ENCODE results near the gene IL6ST. TPM values are rescaled to one million over a fixed set of nuclear protein-coding genes. Genes with fewer than 3 reads are reported as not detected.

The IL6ST gene
- total RNA-seq, 2 experiments from 2014 or later = 117 to 130 TPM

- Mint-ChIP-seq H3K27ac (no peak overlapping the region), H3K4me3 (no peak overlapping the region), H3K9me3 (peaks cover 4% of the 10 kb centered on the region), H3K36me3 (ENCODE audit: low read depth) (no peaks in the 10 kb centered on the region), H3K27me3 (no peaks in the 10 kb centered on the region), H3K4me1 (no peaks in the 10 kb centered on the region)
- POLR2A ChIA-PET = interaction anchor here (0.7 kb wide), 1 partner anchor 513 kb away, joined by 5 read pairs; no protein-coding TSS in a partner anchor
- CTCF ChIA-PET = interaction anchor here (0.7 to 1.5 kb wide), 3 partner anchors 11 to 207 kb away, joined by 3 to 5 read pairs (median 4); no protein-coding TSS in a partner anchor
- no peak for DNase-seq
Observed at GRCh38 chr5:55911784-55912653, 82.7 kb downstream of the IL6ST start.

- Mint-ChIP-seq H3K27ac (no peak overlapping the region), H3K36me3 (ENCODE audit: low read depth) (no peaks in the 10 kb centered on the region), H3K4me3 (no peak overlapping the region), H3K9me3 (peaks cover 4% of the 10 kb centered on the region), H3K27me3 (no peaks in the 10 kb centered on the region), H3K4me1 (peaks cover 11% of the 10 kb centered on the region)
- no peak for DNase-seq
- POLR2A ChIA-PET = no interaction called here
- CTCF ChIA-PET = interaction anchor here (1.1 kb wide), 1 partner anchor 11 kb away, joined by 3 read pairs; no protein-coding TSS in a partner anchor
Observed at GRCh38 chr5:55908804-55909203, 86.0 kb downstream of the IL6ST start.

- Mint-ChIP-seq H3K4me1 (peaks cover 20% of the 10 kb centered on the region), H3K27ac (no peak overlapping the region), H3K9me3 (peaks cover 4% of the 10 kb centered on the region), H3K27me3 (no peaks in the 10 kb centered on the region), H3K4me3 (no peak overlapping the region), H3K36me3 (ENCODE audit: low read depth) (no peaks in the 10 kb centered on the region)
- DNase-seq = no peak
- ChIA-PET POLR2A (no interaction called here), CTCF (interaction anchor here (0.6 to 2.2 kb wide), 5 partner anchors 12 to 53 kb away, joined by 3 to 7 read pairs (median 3); no protein-coding TSS in a partner anchor)
Observed at GRCh38 chr5:55907927-55908326, 86.8 kb downstream of the IL6ST start.

GRCh38 chr5:55905251-55905650, 89.5 kb downstream of the IL6ST start:
- CTCF ChIA-PET = interaction anchor here (0.6 to 1.2 kb wide), 3 partner anchors 11 to 964 kb away, joined by 3 to 5 read pairs (median 3); no protein-coding TSS in a partner anchor
- POLR2A ChIA-PET = no interaction called here
- H3K36me3 Mint-ChIP-seq (ENCODE audit: low read depth) = no peaks in the 10 kb centered on the region
- H3K4me1 Mint-ChIP-seq = peaks cover 24% of the 10 kb centered on the region
- no peak overlapping the region for H3K27ac Mint-ChIP-seq
- H3K27me3 Mint-ChIP-seq = peaks cover 3% of the 10 kb centered on the region
- DNase-seq = no peak
- peaks cover 2% of the 10 kb centered on the region for H3K9me3 Mint-ChIP-seq
- H3K4me3 Mint-ChIP-seq = no peak overlapping the region

- H3K27me3 Mint-ChIP-seq = peaks cover 6% of the 10 kb centered on the region
- CTCF ChIA-PET = interaction anchor here (0.7 to 1.3 kb wide), 4 partner anchors 10 to 482 kb away, joined by 3 to 6 read pairs (median 4); no protein-coding TSS in a partner anchor
Observed at GRCh38 chr5:55904152-55904551, 90.6 kb downstream of the IL6ST start.

GRCh38 chr5:55903121-55903701, 91.6 kb downstream of the IL6ST start:
- POLR2A ChIA-PET = no interaction called here
- Mint-ChIP-seq H3K4me3 (peak overlapping the region; percentile 1), H3K27ac (no peak overlapping the region), H3K9me3 (no peaks in the 10 kb centered on the region), H3K4me1 (peaks cover 28% of the 10 kb centered on the region), H3K36me3 (ENCODE audit: low read depth) (no peaks in the 10 kb centered on the region), H3K27me3 (peaks cover 8% of the 10 kb centered on the region)
- CTCF ChIA-PET = interaction anchor here (0.9 to 1.3 kb wide), 3 partner anchors 10 to 481 kb away, joined by 3 to 6 read pairs (median 5); no protein-coding TSS in a partner anchor
- peak; percentile 70 for DNase-seq

More at GRCh38 chr5:55904152-55904551, 90.6 kb downstream of the IL6ST start:
- H3K4me3 Mint-ChIP-seq = no peak overlapping the region
- POLR2A ChIA-PET = no interaction called here
- no peak for DNase-seq
- peaks cover 28% of the 10 kb centered on the region for H3K4me1 Mint-ChIP-seq
- H3K36me3 Mint-ChIP-seq (ENCODE audit: low read depth) = no peaks in the 10 kb centered on the region
- H3K27ac Mint-ChIP-seq = no peak overlapping the region
- H3K9me3 Mint-ChIP-seq = no peaks in the 10 kb centered on the region

- POLR2A ChIA-PET = no interaction called here
- Mint-ChIP-seq H3K9me3 (no peaks in the 10 kb centered on the region), H3K4me1 (peaks cover 28% of the 10 kb centered on the region), H3K27me3 (peaks cover 10% of the 10 kb centered on the region), H3K4me3 (no peak overlapping the region), H3K36me3 (ENCODE audit: low read depth) (no peaks in the 10 kb centered on the region), H3K27ac (no peak overlapping the region)
- CTCF ChIA-PET = no interaction called here
- no peak for DNase-seq
Observed at GRCh38 chr5:55902696-55903095, 92.1 kb downstream of the IL6ST start.

- ChIA-PET POLR2A (no interaction called here), CTCF (interaction anchor here (0.6 kb wide), 1 partner anchor 180 kb away, joined by 3 read pairs; no protein-coding TSS in a partner anchor)
- H3K27me3 Mint-ChIP-seq = peaks cover 13% of the 10 kb centered on the region
- peaks cover 30% of the 10 kb centered on the region for H3K4me1 Mint-ChIP-seq
- H3K9me3 Mint-ChIP-seq = no peaks in the 10 kb centered on the region
- no peak overlapping the region for H3K4me3 Mint-ChIP-seq
- no peak for DNase-seq
- H3K27ac Mint-ChIP-seq = no peak overlapping the region
- H3K36me3 Mint-ChIP-seq (ENCODE audit: low read depth) = no peaks in the 10 kb centered on the region
Observed at GRCh38 chr5:55900776-55901175, 94.0 kb downstream of the IL6ST start.

- Mint-ChIP-seq H3K4me1 (peaks cover 26% of the 10 kb centered on the region), H3K9me3 (no peaks in the 10 kb centered on the region), H3K27ac (no peak overlapping the region), H3K27me3 (peaks cover 13% of the 10 kb centered on the region), H3K36me3 (ENCODE audit: low read depth) (no peaks in the 10 kb centered on the region), H3K4me3 (no peak overlapping the region)
- POLR2A ChIA-PET = no interaction called here
- CTCF ChIA-PET = interaction anchor here (0.6 kb wide), 1 partner anchor 151 kb away, joined by 3 read pairs; no protein-coding TSS in a partner anchor
- DNase-seq = no peak
Observed at GRCh38 chr5:55900068-55900467, 94.7 kb downstream of the IL6ST start.

GRCh38 chr5:55899344-55899743, 95.4 kb downstream of the IL6ST start:
- no peak overlapping the region for H3K4me3 Mint-ChIP-seq
- H3K4me1 Mint-ChIP-seq = peaks cover 28% of the 10 kb centered on the region
- H3K27me3 Mint-ChIP-seq = peaks cover 13% of the 10 kb centered on the region
- H3K27ac Mint-ChIP-seq = no peak overlapping the region
- ChIA-PET POLR2A (no interaction called here), CTCF (interaction anchor here (0.8 kb wide), 1 partner anchor 21 kb away, joined by 3 read pairs; no protein-coding TSS in a partner anchor)
- H3K9me3 Mint-ChIP-seq = no peaks in the 10 kb centered on the region
- no peaks in the 10 kb centered on the region for H3K36me3 Mint-ChIP-seq (ENCODE audit: low read depth)
- no peak for DNase-seq

GRCh38 chr5:55897905-55898304, 96.9 kb downstream of the IL6ST start:
- H3K27me3 Mint-ChIP-seq = peaks cover 13% of the 10 kb centered on the region
- peaks cover 20% of the 10 kb centered on the region for H3K4me1 Mint-ChIP-seq
- no peak overlapping the region for H3K27ac Mint-ChIP-seq
- ChIA-PET POLR2A (no interaction called here), CTCF (interaction anchor here (1.1 to 1.5 kb wide), 2 partner anchors 21 to 31 kb away, joined by 3 to 5 read pairs; no protein-coding TSS in a partner anchor)
- no peaks in the 10 kb centered on the region for H3K36me3 Mint-ChIP-seq (ENCODE audit: low read depth)
- DNase-seq = no peak
- no peaks in the 10 kb centered on the region for H3K9me3 Mint-ChIP-seq
- no peak overlapping the region for H3K4me3 Mint-ChIP-seq

- POLR2A ChIA-PET = no interaction called here
- no peak overlapping the region for H3K4me3 Mint-ChIP-seq
Observed at GRCh38 chr5:55897206-55897894, 97.4 kb downstream of the IL6ST start.

More at GRCh38 chr5:55897206-55897894, 97.4 kb downstream of the IL6ST start:
- Mint-ChIP-seq H3K9me3 (no peaks in the 10 kb centered on the region), H3K27ac (no peak overlapping the region), H3K27me3 (peaks cover 13% of the 10 kb centered on the region), H3K36me3 (ENCODE audit: low read depth) (no peaks in the 10 kb centered on the region), H3K4me1 (peaks cover 16% of the 10 kb centered on the region)
- no peak for DNase-seq
- CTCF ChIA-PET = interaction anchor here (1.1 to 1.5 kb wide), 2 partner anchors 21 to 31 kb away, joined by 3 to 5 read pairs; no protein-coding TSS in a partner anchor

Measured in activated CD4-positive, alpha-beta T cell treated with anti-CD3 and anti-CD28 coated beads, Interleukin-2, amount 10 ng/mL, durations not matched to agents 7 days and 5 days (primary cell).